ENCODE results near the gene SNX33. TPM values are rescaled to one million over a fixed set of nuclear protein-coding genes. Genes with fewer than 3 reads are reported as not detected.

Gene SNX33
- total RNA-seq, 1 experiment from 2014 or later, result 16.8 TPM

GRCh38 chr15:75646944-75647364 is 758 bp upstream of the SNX33 start:
- H3K4me3 ChIP-seq (ENCODE audit: low read length), result peak overlapping the region; percentile 93
- TF ChIP-seq, protein P1, sequence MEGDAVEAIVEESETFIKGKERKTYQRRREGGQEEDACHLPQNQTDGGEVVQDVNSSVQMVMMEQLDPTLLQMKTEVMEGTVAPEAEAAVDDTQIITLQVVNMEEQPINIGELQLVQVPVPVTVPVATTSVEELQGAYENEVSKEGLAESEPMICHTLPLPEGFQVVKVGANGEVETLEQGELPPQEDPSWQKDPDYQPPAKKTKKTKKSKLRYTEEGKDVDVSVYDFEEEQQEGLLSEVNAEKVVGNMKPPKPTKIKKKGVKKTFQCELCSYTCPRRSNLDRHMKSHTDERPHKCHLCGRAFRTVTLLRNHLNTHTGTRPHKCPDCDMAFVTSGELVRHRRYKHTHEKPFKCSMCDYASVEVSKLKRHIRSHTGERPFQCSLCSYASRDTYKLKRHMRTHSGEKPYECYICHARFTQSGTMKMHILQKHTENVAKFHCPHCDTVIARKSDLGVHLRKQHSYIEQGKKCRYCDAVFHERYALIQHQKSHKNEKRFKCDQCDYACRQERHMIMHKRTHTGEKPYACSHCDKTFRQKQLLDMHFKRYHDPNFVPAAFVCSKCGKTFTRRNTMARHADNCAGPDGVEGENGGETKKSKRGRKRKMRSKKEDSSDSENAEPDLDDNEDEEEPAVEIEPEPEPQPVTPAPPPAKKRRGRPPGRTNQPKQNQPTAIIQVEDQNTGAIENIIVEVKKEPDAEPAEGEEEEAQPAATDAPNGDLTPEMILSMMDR (conservative IDR thresholded peaks at IDR 0.05; ENCODE audit: low read depth, low read length), result no peak
- TF ChIP-seq EZH2 (IDR thresholded peaks at IDR 0.05; ENCODE audit: low read length, unreplicated experiment), result no peak
- TF ChIP-seq EZH2phosphoT487 (IDR thresholded peaks at IDR 0.05; ENCODE audit: borderline replicate concordance, low read length), result no peak
- H3K36me3 ChIP-seq (ENCODE audit: low read depth, low read length), result no peaks in the 10 kb centered on the region
- ChIA-PET CTCF (interaction anchor here (0.6 to 1.3 kb wide), 2 partner anchors 9 to 962 kb away, joined by 3 to 4 read pairs; no protein-coding TSS in a partner anchor), POLR2A (ENCODE audit: unreplicated experiment) (interaction anchor here (0.6 to 1.2 kb wide), 4 partner anchors 9 to 34 kb away, joined by 3 to 5 read pairs (median 4); partner anchors contain the start of gene SNUPN)
- H3K79me2 ChIP-seq (ENCODE audit: low read length), result peaks cover 42% of the 10 kb centered on the region
- H3F3A ChIP-seq (ENCODE audit: low read length, unreplicated experiment), result no peaks in the 10 kb centered on the region
- peak overlapping the region; percentile 83 for H3K4me2 ChIP-seq (ENCODE audit: low read length)
- H3K9ac ChIP-seq (ENCODE audit: low read length), result peak overlapping the region; percentile 86
- H3K27me3 ChIP-seq (ENCODE audit: low read length), result no peaks in the 10 kb centered on the region
- no peaks in the 10 kb centered on the region for H3K9me2 ChIP-seq (replicated peaks; ENCODE audit: low read length)
- no peaks in the 10 kb centered on the region for H4K20me1 ChIP-seq (ENCODE audit: low read length)
- peak overlapping the region; percentile 97 for H2AFZ ChIP-seq (ENCODE audit: low read length)
- ATAC-seq (peak; percentile 16), DNase-seq (peak; percentile 19)
- peak overlapping the region; percentile 64 for H3K27ac ChIP-seq (ENCODE audit: low read length)
- H3K4me1 ChIP-seq (ENCODE audit: insufficient read depth, low read length), result peaks cover 45% of the 10 kb centered on the region
- H3K9me3 ChIP-seq (ENCODE audit: low read length), result no peaks in the 10 kb centered on the region
- intact Hi-C loops (cut with micrococcal nuclease), result loop anchor here (5.0 to 10.0 kb wide), 2 partner anchors 195 to 282 kb away; partner anchors contain the start of genes MAN2C1 and SIN3A
- TSS peak; percentile 63 for BruUV-seq (replicated peaks)

DNA sequence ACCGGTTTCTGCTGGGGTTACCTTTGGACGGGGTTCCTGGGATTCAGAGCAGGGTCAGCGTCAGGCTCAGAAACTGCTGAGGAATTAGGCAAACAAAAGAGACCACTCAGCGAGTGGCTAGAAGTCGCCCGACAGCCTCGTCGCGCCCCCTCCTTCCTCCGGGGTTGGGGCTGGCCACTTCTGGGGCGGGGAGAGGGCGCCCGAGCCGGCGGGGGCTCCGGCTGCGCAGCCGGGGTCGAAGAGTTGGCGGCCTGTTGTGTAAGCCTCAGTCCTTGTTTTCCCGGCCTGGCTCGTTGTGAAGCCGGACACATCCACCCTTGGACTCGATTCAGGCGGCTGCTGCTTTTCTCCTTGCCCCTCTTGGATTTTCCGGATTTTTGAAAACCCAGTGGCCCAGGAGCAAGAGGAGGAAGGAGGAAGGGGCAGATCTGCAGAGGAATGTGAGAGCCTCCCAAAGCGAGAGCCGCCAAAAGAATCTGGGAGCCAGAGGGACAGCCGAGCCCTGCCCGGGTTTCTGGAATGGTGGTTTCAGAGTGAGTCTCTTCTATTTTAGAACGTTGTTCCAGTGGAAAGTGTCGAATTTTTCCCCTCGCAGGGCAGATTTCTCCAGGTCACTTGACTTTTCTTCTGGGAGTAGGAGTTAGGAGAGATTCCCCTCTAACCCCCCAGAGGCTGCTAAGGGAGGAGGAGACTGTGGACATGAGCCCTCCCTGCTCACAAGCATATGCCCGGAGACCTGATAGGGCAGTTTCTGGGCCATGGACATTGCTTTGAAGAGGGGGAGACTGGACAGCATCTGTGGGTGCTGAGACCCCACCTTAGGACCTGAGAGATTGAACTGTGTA is 666 bp downstream of the SNX33 start:
- ChIA-PET POLR2A (ENCODE audit: unreplicated experiment) (interaction anchor here (0.6 to 1.2 kb wide), 4 partner anchors 13 to 66 kb away, joined by 3 to 5 read pairs (median 4); no protein-coding TSS in a partner anchor), CTCF (interaction anchor here (0.7 to 1.3 kb wide), 2 partner anchors 10 to 15 kb away, joined by 3 to 4 read pairs; no protein-coding TSS in a partner anchor)
- H2AFZ ChIP-seq (ENCODE audit: low read length), result peak overlapping the region; percentile 97
- intact Hi-C loops (cut with micrococcal nuclease), result loop anchor here (1.0 to 10.0 kb wide), 3 partner anchors 9 to 284 kb away; partner anchors contain the start of genes MAN2C1 and SIN3A
- ATAC-seq (peak; percentile 15), DNase-seq (no peak)
- no peaks in the 10 kb centered on the region for H3F3A ChIP-seq (ENCODE audit: low read length, unreplicated experiment)
- H3K4me2 ChIP-seq (ENCODE audit: low read length), result peak overlapping the region; percentile 83
- H3K4me1 ChIP-seq (ENCODE audit: insufficient read depth, low read length), result peaks cover 52% of the 10 kb centered on the region
- H3K4me3 ChIP-seq (ENCODE audit: low read length), result peak overlapping the region; percentile 93
- TF ChIP-seq, protein P1 (conservative IDR thresholded peaks at IDR 0.05; ENCODE audit: low read depth, low read length), result no peak; the same call in 1 of the 2 replicates
- TF ChIP-seq EZH2 (IDR thresholded peaks at IDR 0.05; ENCODE audit: low read length, unreplicated experiment) (no peak), EZH2phosphoT487 (IDR thresholded peaks at IDR 0.05; ENCODE audit: borderline replicate concordance, low read length) (no peak)
- TSS peak; percentile 60 for BruUV-seq (replicated peaks)
- H3K9me2 ChIP-seq (replicated peaks; ENCODE audit: low read length), result no peaks in the 10 kb centered on the region
- H3K79me2 ChIP-seq (ENCODE audit: low read length), result peaks cover 56% of the 10 kb centered on the region
- no peaks in the 10 kb centered on the region for H3K27me3 ChIP-seq (ENCODE audit: low read length)
- no peaks in the 10 kb centered on the region for H3K9me3 ChIP-seq (ENCODE audit: low read length)
- peak overlapping the region; percentile 64 for H3K27ac ChIP-seq (ENCODE audit: low read length)
- peak overlapping the region; percentile 86 for H3K9ac ChIP-seq (ENCODE audit: low read length)
- no peaks in the 10 kb centered on the region for H3K36me3 ChIP-seq (ENCODE audit: low read depth, low read length)
- H4K20me1 ChIP-seq (ENCODE audit: low read length), result no peaks in the 10 kb centered on the region

All from PC-3 (cell line).